ENCODE results near the gene ADGRF3. TPM values are rescaled to one million over a fixed set of nuclear protein-coding genes. Genes with fewer than 3 reads are reported as not detected.
A peak's percentile ranks its signal among the peaks of the same experiment; 100 is the strongest.

Gene ADGRF3
- total and polyA plus RNA-seq, 2 experiments from 2014 or later = 0.24 TPM; not detected in 1

GRCh38 chr2:26352892-26353291 lies 6.3 kb upstream of the ADGRF3 start:
- H3K4me1 ChIP-seq (ENCODE audit: insufficient read depth) = peaks cover 24% of the 10 kb centered on the region
- no peaks in the 10 kb centered on the region for H3K36me3 ChIP-seq (ENCODE audit: low read depth)
- TF ChIP-seq EZH2phosphoT487 (IDR thresholded peaks at IDR 0.05; ENCODE audit: insufficient read depth, low read depth) = no peak
- TF ChIP-seq EZH2 (IDR thresholded peaks at IDR 0.05; ENCODE audit: insufficient read depth, poor library complexity, severe bottlenecking) = no peak
- no peaks in the 10 kb centered on the region for H3K9me2 ChIP-seq (ENCODE audit: insufficient read depth)
- peak; percentile 76 for DNase-seq
- in situ Hi-C loops (cut with MboI) = no loop called here
- H4K20me1 ChIP-seq (ENCODE audit: insufficient read depth) = peaks cover 7% of the 10 kb centered on the region; the same call in 1 of the 2 replicates
- peaks cover 100% of the 10 kb centered on the region for H3K79me2 ChIP-seq (ENCODE audit: insufficient read depth)
- H3K4me3 ChIP-seq = no peak overlapping the region
- 23 to 27% methylated on average over 1 of the region's 1 CpG for WGBS, 2 experiments (ENCODE audit: low coverage in 1 of 2, low lambda C conversion rate in 2 of 2, missing lambda C conversion rate in 2 of 2)
- no peaks in the 10 kb centered on the region for H3K27me3 ChIP-seq (replicated peaks; ENCODE audit: insufficient read depth)
- no peaks in the 10 kb centered on the region for H3K9me3 ChIP-seq (ENCODE audit: low read depth)
- peaks cover 9% of the 10 kb centered on the region; the same call in 1 of the 2 replicates for H3F3A ChIP-seq (ENCODE audit: insufficient read depth)
- no peak overlapping the region for H3K9ac ChIP-seq
- H3K4me2 ChIP-seq (ENCODE audit: unreplicated experiment) = no peak overlapping the region
- H3K27ac ChIP-seq = peak overlapping the region; percentile 15
- H2AFZ ChIP-seq = no peak overlapping the region

- Histone ChIP-seq H2AFZ (no peak overlapping the region), H3K9me2 (ENCODE audit: insufficient read depth) (no peaks in the 10 kb centered on the region), H3K27me3 (replicated peaks; ENCODE audit: insufficient read depth) (no peaks in the 10 kb centered on the region), H3K4me1 (ENCODE audit: insufficient read depth) (peaks cover 30% of the 10 kb centered on the region), H3F3A (ENCODE audit: insufficient read depth) (peaks cover 21% of the 10 kb centered on the region), H3K9me3 (ENCODE audit: low read depth) (no peaks in the 10 kb centered on the region), H3K4me3 (no peak overlapping the region), H3K9ac (no peak overlapping the region), H3K27ac (no peak overlapping the region), H3K79me2 (ENCODE audit: insufficient read depth) (peaks cover 100% of the 10 kb centered on the region), H3K36me3 (ENCODE audit: low read depth) (no peaks in the 10 kb centered on the region), H3K4me2 (ENCODE audit: unreplicated experiment) (no peak overlapping the region), H4K20me1 (ENCODE audit: insufficient read depth) (peaks cover 7% of the 10 kb centered on the region; the same call in 1 of the 2 replicates)
- no peak for DNase-seq
- TF ChIP-seq EZH2phosphoT487 (IDR thresholded peaks at IDR 0.05; ENCODE audit: insufficient read depth, low read depth) (no peak), EZH2 (IDR thresholded peaks at IDR 0.05; ENCODE audit: insufficient read depth, poor library complexity, severe bottlenecking) (no peak)
- in situ Hi-C loops (cut with MboI) = no loop called here
- 96 to 98% methylated on average over 10 of the region's 10 CpGs for WGBS, 2 experiments (ENCODE audit: low coverage in 1 of 2, low lambda C conversion rate in 2 of 2, missing lambda C conversion rate in 2 of 2)
Measured at GRCh38 chr2:26351375-26352090, 4.9 kb upstream of the ADGRF3 start.

GRCh38 chr2:26349690-26350089 lies 3.1 kb upstream of the ADGRF3 start:
- no peak for DNase-seq
- no peak for TF ChIP-seq EZH2phosphoT487 (IDR thresholded peaks at IDR 0.05; ENCODE audit: insufficient read depth, low read depth)
- no peak for TF ChIP-seq EZH2 (IDR thresholded peaks at IDR 0.05; ENCODE audit: insufficient read depth, poor library complexity, severe bottlenecking)
- Histone ChIP-seq H3K27ac (no peak overlapping the region), H3K9ac (no peak overlapping the region), H3K4me3 (no peak overlapping the region), H3K9me3 (ENCODE audit: low read depth) (no peaks in the 10 kb centered on the region), H3K27me3 (replicated peaks; ENCODE audit: insufficient read depth) (no peaks in the 10 kb centered on the region), H3K9me2 (ENCODE audit: insufficient read depth) (no peaks in the 10 kb centered on the region), H3K4me2 (ENCODE audit: unreplicated experiment) (no peak overlapping the region), H3K4me1 (ENCODE audit: insufficient read depth) (peaks cover 18% of the 10 kb centered on the region), H3K79me2 (ENCODE audit: insufficient read depth) (peaks cover 94% of the 10 kb centered on the region), H2AFZ (no peak overlapping the region), H3F3A (ENCODE audit: insufficient read depth) (peaks cover 18% of the 10 kb centered on the region), H3K36me3 (ENCODE audit: low read depth) (no peaks in the 10 kb centered on the region), H4K20me1 (ENCODE audit: insufficient read depth) (peaks cover 7% of the 10 kb centered on the region; the same call in 1 of the 2 replicates)
- in situ Hi-C loops (cut with MboI) = no loop called here
- WGBS, 2 experiments (ENCODE audit: low coverage in 1 of 2, low lambda C conversion rate in 2 of 2, missing lambda C conversion rate in 2 of 2) = 92 to 95% methylated on average over 1 to 3 of the region's 3 CpGs

- in situ Hi-C loops (cut with MboI) = no loop called here
- H3K4me2 ChIP-seq (ENCODE audit: unreplicated experiment) = peak overlapping the region; percentile 91
- H3K4me1 ChIP-seq (ENCODE audit: insufficient read depth) = peaks cover 18% of the 10 kb centered on the region
- H4K20me1 ChIP-seq (ENCODE audit: insufficient read depth) = peaks cover 7% of the 10 kb centered on the region; the same call in 1 of the 2 replicates
- H3F3A ChIP-seq (ENCODE audit: insufficient read depth) = peaks cover 16% of the 10 kb centered on the region; the same call in 1 of the 2 replicates
- peak overlapping the region; percentile 78 for H2AFZ ChIP-seq
- H3K9me2 ChIP-seq (ENCODE audit: insufficient read depth) = no peaks in the 10 kb centered on the region
- 20% methylated on average over 5 of the region's 5 CpGs for WGBS, 2 experiments (ENCODE audit: low coverage in 1 of 2, low lambda C conversion rate in 2 of 2, missing lambda C conversion rate in 2 of 2)
- peak overlapping the region; percentile 78 for H3K27ac ChIP-seq
- H3K79me2 ChIP-seq (ENCODE audit: insufficient read depth) = peaks cover 78% of the 10 kb centered on the region
- DNase-seq = peak; percentile 57
- H3K36me3 ChIP-seq (ENCODE audit: low read depth) = no peaks in the 10 kb centered on the region
- TF ChIP-seq EZH2 (IDR thresholded peaks at IDR 0.05; ENCODE audit: insufficient read depth, poor library complexity, severe bottlenecking) = no peak
- no peak for TF ChIP-seq EZH2phosphoT487 (IDR thresholded peaks at IDR 0.05; ENCODE audit: insufficient read depth, low read depth)
- peak overlapping the region; percentile 92 for H3K4me3 ChIP-seq
- H3K27me3 ChIP-seq (replicated peaks; ENCODE audit: insufficient read depth) = no peaks in the 10 kb centered on the region
- peak overlapping the region; percentile 86 for H3K9ac ChIP-seq
- H3K9me3 ChIP-seq (ENCODE audit: low read depth) = no peaks in the 10 kb centered on the region
Measured at GRCh38 chr2:26347286-26347865, 787 bp upstream of the ADGRF3 start.

Data from GM23248 (cell line).